ENCODE results near the gene TIGD1. TPM values are rescaled to one million over a fixed set of nuclear protein-coding genes. Genes with fewer than 3 reads are reported as not detected.

The TIGD1 gene
- total RNA-seq, 1 donor from 2014 or later: 14.6 TPM

- H3K27me3 ChIP-seq: no peaks in the 10 kb centered on the region
- H4K20me1 ChIP-seq (ENCODE audit: low read depth): peaks cover 2% of the 10 kb centered on the region
- Mint-ChIP-seq H3K4me1 (peaks cover 10% of the 10 kb centered on the region), H3K4me3 (no peak overlapping the region), H3K9me3 (no peaks in the 10 kb centered on the region), H3K27me3 (ENCODE audit: insufficient read depth, low read depth) (peaks cover 2% of the 10 kb centered on the region), H3K27ac (no peak overlapping the region), H3K36me3 (peaks cover 16% of the 10 kb centered on the region)
- H3K4me1 ChIP-seq: peaks cover 12% of the 10 kb centered on the region
- no peak overlapping the region for H3K4me2 ChIP-seq
- no peak overlapping the region for H3K4me3 ChIP-seq
- no peak overlapping the region for H3K9ac ChIP-seq
- no peaks in the 10 kb centered on the region for H3K36me3 ChIP-seq
- DNase-seq (ENCODE audit: low spot score): no peak
- H3K27ac ChIP-seq: no peak overlapping the region
- TF ChIP-seq, protein P1, sequence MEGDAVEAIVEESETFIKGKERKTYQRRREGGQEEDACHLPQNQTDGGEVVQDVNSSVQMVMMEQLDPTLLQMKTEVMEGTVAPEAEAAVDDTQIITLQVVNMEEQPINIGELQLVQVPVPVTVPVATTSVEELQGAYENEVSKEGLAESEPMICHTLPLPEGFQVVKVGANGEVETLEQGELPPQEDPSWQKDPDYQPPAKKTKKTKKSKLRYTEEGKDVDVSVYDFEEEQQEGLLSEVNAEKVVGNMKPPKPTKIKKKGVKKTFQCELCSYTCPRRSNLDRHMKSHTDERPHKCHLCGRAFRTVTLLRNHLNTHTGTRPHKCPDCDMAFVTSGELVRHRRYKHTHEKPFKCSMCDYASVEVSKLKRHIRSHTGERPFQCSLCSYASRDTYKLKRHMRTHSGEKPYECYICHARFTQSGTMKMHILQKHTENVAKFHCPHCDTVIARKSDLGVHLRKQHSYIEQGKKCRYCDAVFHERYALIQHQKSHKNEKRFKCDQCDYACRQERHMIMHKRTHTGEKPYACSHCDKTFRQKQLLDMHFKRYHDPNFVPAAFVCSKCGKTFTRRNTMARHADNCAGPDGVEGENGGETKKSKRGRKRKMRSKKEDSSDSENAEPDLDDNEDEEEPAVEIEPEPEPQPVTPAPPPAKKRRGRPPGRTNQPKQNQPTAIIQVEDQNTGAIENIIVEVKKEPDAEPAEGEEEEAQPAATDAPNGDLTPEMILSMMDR (IDR thresholded peaks at IDR 0.05): no peak
- TF ChIP-seq EZH2phosphoT487 (IDR thresholded peaks at IDR 0.05) (no peak), EZH2 (IDR thresholded peaks at IDR 0.05) (no peak)
- no peaks in the 10 kb centered on the region for H3K9me3 ChIP-seq (ENCODE audit: low read depth)
- no peak overlapping the region for H2AFZ ChIP-seq (replicated peaks)
- H3K79me2 ChIP-seq (ENCODE audit: low read depth): no peaks in the 10 kb centered on the region
- H3F3A ChIP-seq (ENCODE audit: low read depth): no peaks in the 10 kb centered on the region
Observed at GRCh38 chr2:232575404-232575746, 25.0 kb upstream of the TIGD1 start.

- H3K79me2 ChIP-seq (ENCODE audit: low read depth): no peaks in the 10 kb centered on the region
- peaks cover 2% of the 10 kb centered on the region for H3K27me3 Mint-ChIP-seq (ENCODE audit: insufficient read depth, low read depth)
- H3K36me3 Mint-ChIP-seq: peaks cover 21% of the 10 kb centered on the region
- H3K4me3 ChIP-seq: no peak overlapping the region
- no peak overlapping the region for H2AFZ ChIP-seq (replicated peaks)
- H3K4me1 Mint-ChIP-seq: peaks cover 10% of the 10 kb centered on the region
- peaks cover 12% of the 10 kb centered on the region for H3K4me1 ChIP-seq
- H3K27ac Mint-ChIP-seq: no peak overlapping the region
- no peak overlapping the region for H3K27ac ChIP-seq
- H3K9ac ChIP-seq: no peak overlapping the region
- no peak for DNase-seq (ENCODE audit: low spot score)
- no peaks in the 10 kb centered on the region for H3K27me3 ChIP-seq
- no peak overlapping the region for H3K4me2 ChIP-seq
- H3K4me3 Mint-ChIP-seq: no peak overlapping the region
- H3F3A ChIP-seq (ENCODE audit: low read depth): no peaks in the 10 kb centered on the region
- H4K20me1 ChIP-seq (ENCODE audit: low read depth): peaks cover 3% of the 10 kb centered on the region
- no peak for TF ChIP-seq EZH2phosphoT487 (IDR thresholded peaks at IDR 0.05)
- no peak for TF ChIP-seq EZH2 (IDR thresholded peaks at IDR 0.05)
- H3K9me3 Mint-ChIP-seq: no peaks in the 10 kb centered on the region
- no peaks in the 10 kb centered on the region for H3K9me3 ChIP-seq (ENCODE audit: low read depth)
- H3K36me3 ChIP-seq: no peaks in the 10 kb centered on the region
Observed at GRCh38 chr2:232574674-232575403, 24.5 kb upstream of the TIGD1 start.

- no peaks in the 10 kb centered on the region for H3K27me3 ChIP-seq
- Mint-ChIP-seq H3K27me3 (ENCODE audit: insufficient read depth, low read depth) (peaks cover 2% of the 10 kb centered on the region), H3K4me3 (no peak overlapping the region), H3K36me3 (peaks cover 25% of the 10 kb centered on the region), H3K9me3 (no peaks in the 10 kb centered on the region), H3K4me1 (peaks cover 10% of the 10 kb centered on the region), H3K27ac (no peak overlapping the region)
- no peak overlapping the region for H3K4me2 ChIP-seq
- no peaks in the 10 kb centered on the region for H3K79me2 ChIP-seq (ENCODE audit: low read depth)
- no peaks in the 10 kb centered on the region for H3K36me3 ChIP-seq
- no peak overlapping the region for H3K27ac ChIP-seq
- peak; percentile 24 for DNase-seq (ENCODE audit: low spot score)
- no peaks in the 10 kb centered on the region for H3F3A ChIP-seq (ENCODE audit: low read depth)
- peaks cover 12% of the 10 kb centered on the region for H3K4me1 ChIP-seq
- no peak overlapping the region for H3K4me3 ChIP-seq
- H3K9me3 ChIP-seq (ENCODE audit: low read depth): no peaks in the 10 kb centered on the region
- no peak overlapping the region for H2AFZ ChIP-seq (replicated peaks)
- no peak for TF ChIP-seq EZH2 (IDR thresholded peaks at IDR 0.05)
- TF ChIP-seq EZH2phosphoT487 (IDR thresholded peaks at IDR 0.05): no peak
- TF ChIP-seq, protein P1 (IDR thresholded peaks at IDR 0.05): no peak
- peaks cover 3% of the 10 kb centered on the region for H4K20me1 ChIP-seq (ENCODE audit: low read depth)
- no peak overlapping the region for H3K9ac ChIP-seq
Observed at GRCh38 chr2:232573771-232574435, 23.5 kb upstream of the TIGD1 start.

DNA sequence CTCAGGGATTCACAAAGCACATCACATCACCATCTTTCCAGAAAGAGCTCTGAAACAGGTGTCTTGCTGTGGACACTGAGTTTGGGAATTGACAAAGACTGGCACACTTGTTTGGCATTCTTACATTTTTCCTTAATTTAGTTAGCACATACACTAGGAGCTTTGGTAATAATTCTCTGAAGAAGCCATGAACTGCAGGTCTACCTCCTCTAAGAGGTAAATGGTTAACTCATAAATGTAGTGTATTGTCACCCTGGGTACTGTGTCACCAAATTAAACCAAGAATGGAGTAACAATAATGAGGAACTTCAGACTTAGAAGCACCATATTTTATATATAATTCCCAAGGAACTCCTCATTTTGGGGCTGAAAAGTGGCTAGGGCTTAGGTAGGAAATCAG is 22.7 kb upstream of the TIGD1 start:
- H3K4me1 ChIP-seq: peaks cover 12% of the 10 kb centered on the region
- H2AFZ ChIP-seq (replicated peaks): no peak overlapping the region
- DNase-seq (ENCODE audit: low spot score): no peak
- H3K27ac ChIP-seq: no peak overlapping the region
- no peak overlapping the region for H3K9ac ChIP-seq
- no peaks in the 10 kb centered on the region for H3F3A ChIP-seq (ENCODE audit: low read depth)
- H3K36me3 ChIP-seq: no peaks in the 10 kb centered on the region
- Mint-ChIP-seq H3K27ac (no peak overlapping the region), H3K36me3 (peaks cover 31% of the 10 kb centered on the region), H3K4me3 (no peak overlapping the region), H3K4me1 (peaks cover 10% of the 10 kb centered on the region), H3K27me3 (ENCODE audit: insufficient read depth, low read depth) (peaks cover 4% of the 10 kb centered on the region), H3K9me3 (no peaks in the 10 kb centered on the region)
- H3K4me2 ChIP-seq: no peak overlapping the region
- TF ChIP-seq EZH2 (IDR thresholded peaks at IDR 0.05) (no peak), EZH2phosphoT487 (IDR thresholded peaks at IDR 0.05) (no peak)
- TF ChIP-seq, protein P1 (IDR thresholded peaks at IDR 0.05): no peak
- peaks cover 3% of the 10 kb centered on the region for H4K20me1 ChIP-seq (ENCODE audit: low read depth)
- H3K27me3 ChIP-seq: no peaks in the 10 kb centered on the region
- no peaks in the 10 kb centered on the region for H3K79me2 ChIP-seq (ENCODE audit: low read depth)
- H3K9me3 ChIP-seq (ENCODE audit: low read depth): no peaks in the 10 kb centered on the region
- H3K4me3 ChIP-seq: no peak overlapping the region
